ENCODE results near the gene CSMD2. TPM values are rescaled to one million over a fixed set of nuclear protein-coding genes. Genes with fewer than 3 reads are reported as not detected.

Gene CSMD2
- total RNA-seq, 4 donors from 2014 or later = 0.09 to 0.20 TPM; not detected in 2

- H3K9me3 ChIP-seq = no peaks in the 10 kb centered on the region
- in situ Hi-C loops (cut with MboI; ENCODE audit: low sequenced_read_pairs in 4 of 4) = no loop called here
- no peak for TF ChIP-seq CTCF (IDR thresholded peaks at IDR 0.05 in 4 of 5, conservative IDR thresholded peaks at IDR 0.05 in 1 of 5)
- TF ChIP-seq POLR2A (IDR thresholded peaks at IDR 0.05) = no peak
- no peaks in the 10 kb centered on the region for H3K4me1 ChIP-seq
- ATAC-seq (no peak), DNase-seq (no peak)
- H3K36me3 ChIP-seq = no peaks in the 10 kb centered on the region
- H3K27me3 ChIP-seq = peaks cover 0 to 4% (median 0%) of the 10 kb centered on the region in 3 donors
- H3K27ac ChIP-seq = no peak overlapping the region
- intact Hi-C loops (cut with DNase I; ENCODE audit: low total_unique reads) = no loop called here
- no peak overlapping the region for H3K4me3 ChIP-seq
Observed at GRCh38 chr1:34140011-34140676, 24.9 kb downstream of the CSMD2 start.

GRCh38 chr1:34137411-34137810, 27.6 kb downstream of the CSMD2 start:
- intact Hi-C loops (cut with DNase I; ENCODE audit: low total_unique reads) = no loop called here
- Histone ChIP-seq H3K27me3 (no peaks in the 10 kb centered on the region), H3K4me3 (no peak overlapping the region), H3K9me3 (no peaks in the 10 kb centered on the region), H3K27ac (no peak overlapping the region), H3K36me3 (no peaks in the 10 kb centered on the region), H3K4me1 (no peaks in the 10 kb centered on the region)
- ATAC-seq (no peak), DNase-seq (no peak)
- no peak for TF ChIP-seq CTCF (IDR thresholded peaks at IDR 0.05 in 4 of 5, conservative IDR thresholded peaks at IDR 0.05 in 1 of 5)
- TF ChIP-seq POLR2A (IDR thresholded peaks at IDR 0.05) = no peak
- in situ Hi-C loops (cut with MboI; ENCODE audit: low sequenced_read_pairs in 4 of 4) = no loop called here

- in situ Hi-C loops (cut with MboI; ENCODE audit: low sequenced_read_pairs in 4 of 4) (no loop called here), intact Hi-C loops (cut with DNase I; ENCODE audit: low total_unique reads) (no loop called here)
- Histone ChIP-seq H3K4me3 (no peak overlapping the region), H3K27me3 (no peaks in the 10 kb centered on the region), H3K9me3 (no peaks in the 10 kb centered on the region), H3K36me3 (no peaks in the 10 kb centered on the region), H3K27ac (no peak overlapping the region), H3K4me1 (no peaks in the 10 kb centered on the region)
- DNase-seq (no peak), ATAC-seq (no peak)
- TF ChIP-seq CTCF (IDR thresholded peaks at IDR 0.05 in 4 of 5, conservative IDR thresholded peaks at IDR 0.05 in 1 of 5) = no peak
- no peak for TF ChIP-seq POLR2A (IDR thresholded peaks at IDR 0.05)
Observed at GRCh38 chr1:34132161-34132420, 32.9 kb downstream of the CSMD2 start.

- no peaks in the 10 kb centered on the region for H3K9me3 ChIP-seq
- no peaks in the 10 kb centered on the region for H3K27me3 ChIP-seq
- no peak overlapping the region for H3K27ac ChIP-seq
- intact Hi-C loops (cut with DNase I; ENCODE audit: low total_unique reads) (no loop called here), in situ Hi-C loops (cut with MboI; ENCODE audit: low sequenced_read_pairs in 4 of 4) (no loop called here)
- DNase-seq = no peak
- no peak overlapping the region for H3K4me3 ChIP-seq
- no peaks in the 10 kb centered on the region for H3K36me3 ChIP-seq
- no peak for TF ChIP-seq CTCF (IDR thresholded peaks at IDR 0.05 in 4 of 5, conservative IDR thresholded peaks at IDR 0.05 in 1 of 5)
- no peak for TF ChIP-seq POLR2A (IDR thresholded peaks at IDR 0.05)
- ATAC-seq = no peak
- H3K4me1 ChIP-seq = no peaks in the 10 kb centered on the region
Observed at GRCh38 chr1:34131396-34132160, 33.5 kb downstream of the CSMD2 start.

Measured in gastrocnemius medialis (tissue), 4 donors.